ENCODE measurements around the gene HBS1L.
"Not testable (repeated sequence)": the region's sequence is repeated elsewhere in the genome, so short reads cannot be mapped to it uniquely, and the experiment has no call there.

HBS1L gene

DNA sequence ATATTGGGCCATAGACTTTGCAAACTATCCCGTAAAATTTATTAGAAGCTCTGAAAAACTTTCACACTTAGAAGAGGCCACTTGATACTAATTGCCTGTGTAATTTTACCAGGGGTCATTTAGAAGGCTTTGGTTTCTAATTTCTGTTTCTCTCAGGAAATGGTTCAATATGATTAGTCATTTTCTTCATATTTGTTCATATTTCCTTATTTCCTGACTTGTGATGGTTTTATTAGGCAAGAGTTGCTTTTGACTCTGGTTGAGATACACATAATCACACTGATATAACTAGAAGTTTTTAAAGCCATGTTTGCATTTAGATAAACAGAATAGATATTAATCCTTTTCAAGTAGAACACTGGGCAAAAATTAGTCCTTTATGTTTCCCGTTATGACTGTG lies 11.8 kb upstream of the HBS1L start:
- Mint-ChIP-seq H3K27ac (no peak overlapping the region), H3K4me1 (ENCODE audit: low read depth) (peaks cover 11% of the 10 kb centered on the region), H3K36me3 (ENCODE audit: low read depth) (no peaks in the 10 kb centered on the region), H3K9me3 (no peaks in the 10 kb centered on the region), H3K27me3 (ENCODE audit: low read depth) (no peaks in the 10 kb centered on the region), H3K4me3 (no peak overlapping the region)
- DNase-seq (ENCODE audit: low spot score): no peak

DNA sequence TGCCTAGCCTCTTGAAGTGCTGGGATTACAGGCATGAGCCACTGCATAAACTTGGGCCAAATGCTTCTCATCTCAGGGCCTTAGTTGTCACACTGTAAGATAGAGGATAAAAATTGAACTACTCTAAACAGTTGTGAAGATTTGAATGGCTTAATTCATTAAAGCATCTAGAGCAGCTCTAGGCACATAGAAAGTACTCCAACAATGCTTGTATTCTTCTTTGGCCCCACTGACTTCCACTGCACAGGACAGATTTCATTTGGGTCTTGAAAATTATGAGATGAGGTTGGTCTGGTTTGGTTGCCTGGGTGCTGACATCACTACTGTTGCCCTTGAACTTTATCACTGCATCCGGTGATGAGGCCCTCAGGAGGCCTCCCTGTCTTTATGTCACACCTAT lies 10.0 kb upstream of the HBS1L start:
- H3K4me1 Mint-ChIP-seq (ENCODE audit: low read depth): peaks cover 11% of the 10 kb centered on the region
- DNase-seq (ENCODE audit: low spot score): no peak
- peaks cover 2% of the 10 kb centered on the region for H3K27me3 Mint-ChIP-seq (ENCODE audit: low read depth)
- no peak overlapping the region for H3K27ac Mint-ChIP-seq
- H3K9me3 Mint-ChIP-seq: no peaks in the 10 kb centered on the region
- no peaks in the 10 kb centered on the region for H3K36me3 Mint-ChIP-seq (ENCODE audit: low read depth)
- H3K4me3 Mint-ChIP-seq: no peak overlapping the region

- H3K36me3 Mint-ChIP-seq (ENCODE audit: low read depth): no peaks in the 10 kb centered on the region
Observed at GRCh38 chr6:135063926-135064325, 9.3 kb upstream of the HBS1L start.

GRCh38 chr6:135062735-135063134 lies 8.1 kb upstream of the HBS1L start:
- no peaks in the 10 kb centered on the region for H3K36me3 Mint-ChIP-seq (ENCODE audit: low read depth)
- no peak overlapping the region for H3K27ac Mint-ChIP-seq
- H3K27me3 Mint-ChIP-seq (ENCODE audit: low read depth): peaks cover 2% of the 10 kb centered on the region
- no peak for DNase-seq (ENCODE audit: low spot score)
- H3K4me1 Mint-ChIP-seq (ENCODE audit: low read depth): peaks cover 11% of the 10 kb centered on the region
- no peaks in the 10 kb centered on the region for H3K9me3 Mint-ChIP-seq
- H3K4me3 Mint-ChIP-seq: no peak overlapping the region

More at GRCh38 chr6:135063926-135064325, 9.3 kb upstream of the HBS1L start:
- H3K9me3 Mint-ChIP-seq: no peaks in the 10 kb centered on the region
- no peak for DNase-seq (ENCODE audit: low spot score)
- H3K27me3 Mint-ChIP-seq (ENCODE audit: low read depth): peaks cover 2% of the 10 kb centered on the region
- H3K4me3 Mint-ChIP-seq: no peak overlapping the region
- no peak overlapping the region for H3K27ac Mint-ChIP-seq
- H3K4me1 Mint-ChIP-seq (ENCODE audit: low read depth): peaks cover 11% of the 10 kb centered on the region

- Mint-ChIP-seq H3K4me3 (no peak overlapping the region), H3K27ac (no peak overlapping the region), H3K4me1 (ENCODE audit: low read depth) (peaks cover 6% of the 10 kb centered on the region), H3K36me3 (ENCODE audit: low read depth) (no peaks in the 10 kb centered on the region), H3K27me3 (ENCODE audit: low read depth) (peaks cover 2% of the 10 kb centered on the region), H3K9me3 (no peaks in the 10 kb centered on the region)
- DNase-seq (ENCODE audit: low spot score): no peak
Observed at GRCh38 chr6:135060076-135060475, 5.5 kb upstream of the HBS1L start.

GRCh38 chr6:135058299-135058698 lies 3.7 kb upstream of the HBS1L start:
- peaks cover 14% of the 10 kb centered on the region for H3K36me3 Mint-ChIP-seq (ENCODE audit: low read depth)
- H3K4me3 Mint-ChIP-seq; H3K9me3 Mint-ChIP-seq; DNase-seq (ENCODE audit: low spot score); H3K27ac Mint-ChIP-seq; H3K27me3 Mint-ChIP-seq (ENCODE audit: low read depth): not testable (repeated sequence)
- H3K4me1 Mint-ChIP-seq (ENCODE audit: low read depth): peaks cover 18% of the 10 kb centered on the region

DNA sequence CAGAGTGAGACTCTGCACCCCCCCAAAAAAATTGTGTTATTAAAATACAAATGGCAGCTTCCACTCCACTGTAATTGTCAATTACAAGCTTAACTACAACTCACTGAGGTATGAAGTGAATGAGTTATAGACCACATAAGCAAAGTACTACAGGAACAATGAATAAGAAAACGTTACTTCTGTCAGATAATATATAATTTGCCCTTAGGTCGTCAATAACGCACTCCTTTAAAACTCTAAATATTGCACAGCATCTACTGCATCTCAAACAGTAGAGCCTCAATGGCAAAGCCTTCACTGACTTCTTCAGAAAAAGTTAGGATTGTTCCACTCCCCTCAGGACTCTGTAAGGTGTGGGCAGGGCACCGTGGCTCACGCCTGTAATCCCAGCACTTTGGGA lies 2.0 kb upstream of the HBS1L start:
- H3K27me3 Mint-ChIP-seq (ENCODE audit: low read depth): peaks cover 2% of the 10 kb centered on the region
- H3K9me3 Mint-ChIP-seq: no peaks in the 10 kb centered on the region
- H3K4me1 Mint-ChIP-seq (ENCODE audit: low read depth): peaks cover 33% of the 10 kb centered on the region
- peaks cover 21% of the 10 kb centered on the region for H3K36me3 Mint-ChIP-seq (ENCODE audit: low read depth)
- H3K4me3 Mint-ChIP-seq: no peak overlapping the region
- no peak overlapping the region for H3K27ac Mint-ChIP-seq
- no peak for DNase-seq (ENCODE audit: low spot score)

GRCh38 chr6:135054226-135054568 lies 425 bp downstream of the HBS1L start:
- Mint-ChIP-seq H3K9me3 (no peaks in the 10 kb centered on the region), H3K27me3 (ENCODE audit: low read depth) (no peaks in the 10 kb centered on the region), H3K36me3 (ENCODE audit: low read depth) (peaks cover 32% of the 10 kb centered on the region), H3K4me3 (peak overlapping the region; percentile 98), H3K27ac (peak overlapping the region; percentile 98), H3K4me1 (ENCODE audit: low read depth) (peaks cover 42% of the 10 kb centered on the region)
- no peak for DNase-seq (ENCODE audit: low spot score)

GRCh38 chr6:135053406-135053805 lies 1.2 kb downstream of the HBS1L start:
- Mint-ChIP-seq H3K4me1 (ENCODE audit: low read depth) (peaks cover 48% of the 10 kb centered on the region), H3K36me3 (ENCODE audit: low read depth) (peaks cover 40% of the 10 kb centered on the region), H3K27ac (peak overlapping the region; percentile 98), H3K4me3 (peak overlapping the region; percentile 98), H3K27me3 (ENCODE audit: low read depth) (no peaks in the 10 kb centered on the region), H3K9me3 (no peaks in the 10 kb centered on the region)
- no peak for DNase-seq (ENCODE audit: low spot score)

DNA sequence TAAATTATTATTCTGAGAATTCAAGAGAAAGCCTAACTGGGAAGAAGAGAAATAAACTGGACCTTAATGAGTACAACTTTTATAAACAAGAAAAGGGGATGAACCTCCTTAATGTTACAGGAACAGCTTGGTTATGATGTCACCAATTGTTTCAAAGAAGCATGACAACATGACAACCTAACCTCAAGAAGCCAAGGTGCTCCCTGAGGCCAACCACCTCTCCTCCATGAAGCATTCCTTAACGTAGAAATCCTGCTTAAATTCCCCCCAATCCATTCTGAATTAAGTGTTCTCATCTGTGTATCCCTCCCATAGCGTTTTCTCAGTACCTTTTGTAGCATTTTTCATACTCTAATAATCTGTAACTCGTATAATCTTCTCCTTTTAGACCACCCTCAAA lies 1.7 kb downstream of the HBS1L start:
- Mint-ChIP-seq H3K4me3 (peak overlapping the region; percentile 98), H3K27ac (peak overlapping the region; percentile 98)
- DNase-seq (ENCODE audit: low spot score): no peak

GRCh38 chr6:135048915-135049314 lies 5.7 kb downstream of the HBS1L start:
- H3K4me1 Mint-ChIP-seq (ENCODE audit: low read depth): peaks cover 68% of the 10 kb centered on the region
- H3K36me3 Mint-ChIP-seq (ENCODE audit: low read depth): peaks cover 49% of the 10 kb centered on the region
- no peak overlapping the region for H3K27ac Mint-ChIP-seq
- H3K4me3 Mint-ChIP-seq: no peak overlapping the region
- DNase-seq (ENCODE audit: low spot score): no peak
- H3K9me3 Mint-ChIP-seq: no peaks in the 10 kb centered on the region
- H3K27me3 Mint-ChIP-seq (ENCODE audit: low read depth): no peaks in the 10 kb centered on the region

More for the DNA sequence above, 1.7 kb downstream of the HBS1L start:
- Mint-ChIP-seq H3K9me3 (no peaks in the 10 kb centered on the region), H3K4me1 (ENCODE audit: low read depth) (peaks cover 53% of the 10 kb centered on the region), H3K27me3 (ENCODE audit: low read depth) (no peaks in the 10 kb centered on the region), H3K36me3 (ENCODE audit: low read depth) (peaks cover 45% of the 10 kb centered on the region)

DNA sequence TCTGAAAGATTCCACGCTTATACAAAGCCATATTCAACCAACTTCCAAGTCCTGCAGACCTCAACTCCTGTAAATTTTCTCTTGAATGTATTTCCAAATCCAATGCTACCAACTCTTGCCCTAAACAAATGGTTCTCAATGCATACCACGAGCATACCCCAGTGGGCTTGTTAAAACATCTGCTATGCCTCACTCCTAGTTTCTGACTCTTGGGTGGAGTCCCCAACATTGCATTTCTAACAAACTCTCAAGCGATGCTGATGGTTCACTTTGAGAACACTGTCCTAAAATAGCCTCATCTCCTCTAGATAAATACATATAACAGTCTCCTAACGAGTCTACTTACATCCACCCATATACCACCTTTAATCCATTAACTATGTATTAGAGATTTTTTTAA lies 7.3 kb downstream of the HBS1L start:
- Mint-ChIP-seq H3K9me3 (no peaks in the 10 kb centered on the region), H3K27me3 (ENCODE audit: low read depth) (no peaks in the 10 kb centered on the region), H3K36me3 (ENCODE audit: low read depth) (peaks cover 43% of the 10 kb centered on the region), H3K4me3 (peak overlapping the region; percentile 55), H3K27ac (peak overlapping the region; percentile 11), H3K4me1 (ENCODE audit: low read depth) (peaks cover 61% of the 10 kb centered on the region)
- no peak for DNase-seq (ENCODE audit: low spot score)

DNA sequence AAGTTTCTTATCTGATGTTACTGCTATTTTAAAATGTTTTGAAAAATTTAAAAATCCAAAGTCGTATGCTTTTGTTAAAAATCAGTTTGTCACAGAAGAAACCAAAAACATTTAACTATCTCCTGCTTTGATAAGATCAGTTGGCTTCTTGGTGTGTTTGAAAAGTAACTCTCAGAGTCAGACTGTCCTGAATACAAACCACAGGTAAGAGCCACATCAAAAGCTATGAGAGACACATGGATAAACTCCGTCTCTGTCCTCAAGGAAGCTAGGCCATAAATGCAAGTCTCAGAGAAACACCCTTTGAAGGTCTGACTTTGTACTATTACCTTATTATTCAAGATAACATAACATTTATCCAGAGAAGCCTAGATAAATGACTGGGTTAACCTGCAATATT lies 7.7 kb downstream of the HBS1L start:
- Mint-ChIP-seq H3K9me3 (no peaks in the 10 kb centered on the region), H3K27ac (no peak overlapping the region), H3K4me3 (peak overlapping the region; percentile 55), H3K36me3 (ENCODE audit: low read depth) (peaks cover 43% of the 10 kb centered on the region), H3K4me1 (ENCODE audit: low read depth) (peaks cover 60% of the 10 kb centered on the region), H3K27me3 (ENCODE audit: low read depth) (no peaks in the 10 kb centered on the region)
- DNase-seq (ENCODE audit: low spot score): no peak

- DNase-seq (ENCODE audit: low spot score): no peak
- Mint-ChIP-seq H3K4me3 (peak overlapping the region; percentile 44), H3K36me3 (ENCODE audit: low read depth) (peaks cover 36% of the 10 kb centered on the region)
Observed at GRCh38 chr6:135044639-135045038, 10.0 kb downstream of the HBS1L start.

GRCh38 chr6:135043846-135044245 lies 10.8 kb downstream of the HBS1L start:
- Mint-ChIP-seq H3K27ac (no peak overlapping the region), H3K36me3 (ENCODE audit: low read depth) (peaks cover 36% of the 10 kb centered on the region), H3K4me3 (no peak overlapping the region), H3K27me3 (ENCODE audit: low read depth) (no peaks in the 10 kb centered on the region), H3K9me3 (no peaks in the 10 kb centered on the region), H3K4me1 (ENCODE audit: low read depth) (peaks cover 51% of the 10 kb centered on the region)
- DNase-seq (ENCODE audit: low spot score): no peak

More at GRCh38 chr6:135044639-135045038, 10.0 kb downstream of the HBS1L start:
- no peaks in the 10 kb centered on the region for H3K9me3 Mint-ChIP-seq
- no peaks in the 10 kb centered on the region for H3K27me3 Mint-ChIP-seq (ENCODE audit: low read depth)
- peaks cover 51% of the 10 kb centered on the region for H3K4me1 Mint-ChIP-seq (ENCODE audit: low read depth)
- H3K27ac Mint-ChIP-seq: no peak overlapping the region
